ENCODE results near the gene NTRK2. TPM values are rescaled to one million over a fixed set of nuclear protein-coding genes. Genes with fewer than 3 reads are reported as not detected.

Gene NTRK2
- total RNA-seq, 4 donors from 2014 or later: 1.1 to 7.3 (median 1.5) TPM

- Histone ChIP-seq H3K27ac (no peak overlapping the region), H3K27me3 (no peaks in the 10 kb centered on the region), H3K36me3 (no peaks in the 10 kb centered on the region), H3K4me1 (peaks cover 0 to 9% of the 10 kb centered on the region in 2 donors), H3K9me3 (no peaks in the 10 kb centered on the region), H3K4me3 (no peak overlapping the region)
- TF ChIP-seq POLR2A (IDR thresholded peaks at IDR 0.05) (no peak), CTCF (IDR thresholded peaks at IDR 0.05 in 4 of 5, conservative IDR thresholded peaks at IDR 0.05 in 1 of 5) (no peak)
- in situ Hi-C loops (cut with MboI; ENCODE audit: low sequenced_read_pairs in 4 of 4): no loop called here
- ATAC-seq (no peak), DNase-seq (no peak)
- intact Hi-C loops (cut with DNase I; ENCODE audit: low total_unique reads): no loop called here
Observed at GRCh38 chr9:84869091-84869490, 199.6 kb downstream of the NTRK2 start.

- no peaks in the 10 kb centered on the region for H3K36me3 ChIP-seq
- H3K27ac ChIP-seq: no peak overlapping the region
- TF ChIP-seq POLR2A (IDR thresholded peaks at IDR 0.05) (no peak), CTCF (IDR thresholded peaks at IDR 0.05 in 4 of 5, conservative IDR thresholded peaks at IDR 0.05 in 1 of 5) (no peak)
- H3K9me3 ChIP-seq: no peaks in the 10 kb centered on the region
- in situ Hi-C loops (cut with MboI; ENCODE audit: low sequenced_read_pairs in 4 of 4) (no loop called here), intact Hi-C loops (cut with DNase I; ENCODE audit: low total_unique reads) (no loop called here)
- DNase-seq (no peak), ATAC-seq (no peak)
- H3K4me1 ChIP-seq: no peaks in the 10 kb centered on the region
- no peaks in the 10 kb centered on the region for H3K27me3 ChIP-seq
- H3K4me3 ChIP-seq: no peak overlapping the region
Observed at GRCh38 chr9:84871983-84872382, 202.5 kb downstream of the NTRK2 start.

- Histone ChIP-seq H3K27me3 (no peaks in the 10 kb centered on the region), H3K36me3 (no peaks in the 10 kb centered on the region), H3K9me3 (no peaks in the 10 kb centered on the region), H3K27ac (no peak overlapping the region), H3K4me3 (no peak overlapping the region), H3K4me1 (no peaks in the 10 kb centered on the region)
- no peak for DNase-seq
- TF ChIP-seq POLR2A (IDR thresholded peaks at IDR 0.05): no peak
- no peak for TF ChIP-seq CTCF (IDR thresholded peaks at IDR 0.05 in 4 of 5, conservative IDR thresholded peaks at IDR 0.05 in 1 of 5)
- in situ Hi-C loops (cut with MboI; ENCODE audit: low sequenced_read_pairs in 4 of 4) (no loop called here), intact Hi-C loops (cut with DNase I; ENCODE audit: low total_unique reads) (no loop called here)
- ATAC-seq: no peak
Observed at GRCh38 chr9:84874022-84874421, 204.5 kb downstream of the NTRK2 start.

GRCh38 chr9:84874596-84874995, 205.1 kb downstream of the NTRK2 start:
- Histone ChIP-seq H3K9me3 (no peaks in the 10 kb centered on the region), H3K36me3 (no peaks in the 10 kb centered on the region), H3K27ac (no peak overlapping the region), H3K27me3 (no peaks in the 10 kb centered on the region), H3K4me3 (no peak overlapping the region), H3K4me1 (no peaks in the 10 kb centered on the region)
- DNase-seq (no peak), ATAC-seq (no peak)
- intact Hi-C loops (cut with DNase I; ENCODE audit: low total_unique reads) (no loop called here), in situ Hi-C loops (cut with MboI; ENCODE audit: low sequenced_read_pairs in 4 of 4) (no loop called here)
- TF ChIP-seq CTCF (IDR thresholded peaks at IDR 0.05 in 4 of 5, conservative IDR thresholded peaks at IDR 0.05 in 1 of 5) (no peak), POLR2A (IDR thresholded peaks at IDR 0.05) (no peak)

- in situ Hi-C loops (cut with MboI; ENCODE audit: low sequenced_read_pairs in 4 of 4) (no loop called here), intact Hi-C loops (cut with DNase I; ENCODE audit: low total_unique reads) (no loop called here)
- Histone ChIP-seq H3K27me3 (no peaks in the 10 kb centered on the region), H3K4me1 (no peaks in the 10 kb centered on the region), H3K9me3 (no peaks in the 10 kb centered on the region), H3K36me3 (no peaks in the 10 kb centered on the region), H3K4me3 (no peak overlapping the region), H3K27ac (no peak overlapping the region)
- TF ChIP-seq CTCF (IDR thresholded peaks at IDR 0.05 in 4 of 5, conservative IDR thresholded peaks at IDR 0.05 in 1 of 5) (no peak), POLR2A (IDR thresholded peaks at IDR 0.05) (no peak)
- DNase-seq: no peak
- no peak for ATAC-seq
Observed at GRCh38 chr9:84875193-84875592, 205.7 kb downstream of the NTRK2 start.
